Activated naive CD4-positive, alpha-beta T cell treated with anti-CD3 and anti-CD28 coated beads, Interleukin-2, amount 10 ng/mL, durations not matched to agents 7 days and 5 days (primary cell): ENCODE measurements around the gene PHLDA3.
"Not testable (repeated sequence)": the region's sequence is repeated elsewhere in the genome, so short reads cannot be mapped to it uniquely, and the experiment has no call there.

Experiments
- CTCF ChIA-PET: fragments of 350-600 bp; sonication (Branson Sonifier 250); formaldehyde crosslinking; loops from one replicate; lab custom pipeline; 2021; ENCODE audit warnings: antibody characterized with exemption; lab: Charles Lee
- DNase-seq: peaks from one replicate; pipeline ENCODE4 v3.0.0-alpha.2; 2020
- H3K27ac Mint-ChIP-seq: one replicate; pipeline ENCODE4 v1.8.0; 2021; ENCODE audit warnings: mild to moderate bottlenecking, moderate library complexity, mixed read lengths
- H3K27me3 Mint-ChIP-seq: one replicate; pipeline ENCODE4 v1.8.0; 2021; ENCODE audit warnings: mild to moderate bottlenecking, mixed read lengths
- H3K36me3 Mint-ChIP-seq: one replicate; pipeline ENCODE4 v1.8.0; 2021; ENCODE audit warnings: mixed read lengths
- H3K4me1 Mint-ChIP-seq: one replicate; pipeline ENCODE4 v1.8.0; 2021; ENCODE audit warnings: mixed read lengths
- H3K4me3 Mint-ChIP-seq: one replicate; pipeline ENCODE4 v1.8.0; 2021; ENCODE audit warnings: mild to moderate bottlenecking, moderate library complexity, mixed read lengths
- H3K9me3 Mint-ChIP-seq: one replicate; pipeline ENCODE4 v1.8.0; 2021; ENCODE audit warnings: mixed read lengths

Gene PHLDA3

DNA sequence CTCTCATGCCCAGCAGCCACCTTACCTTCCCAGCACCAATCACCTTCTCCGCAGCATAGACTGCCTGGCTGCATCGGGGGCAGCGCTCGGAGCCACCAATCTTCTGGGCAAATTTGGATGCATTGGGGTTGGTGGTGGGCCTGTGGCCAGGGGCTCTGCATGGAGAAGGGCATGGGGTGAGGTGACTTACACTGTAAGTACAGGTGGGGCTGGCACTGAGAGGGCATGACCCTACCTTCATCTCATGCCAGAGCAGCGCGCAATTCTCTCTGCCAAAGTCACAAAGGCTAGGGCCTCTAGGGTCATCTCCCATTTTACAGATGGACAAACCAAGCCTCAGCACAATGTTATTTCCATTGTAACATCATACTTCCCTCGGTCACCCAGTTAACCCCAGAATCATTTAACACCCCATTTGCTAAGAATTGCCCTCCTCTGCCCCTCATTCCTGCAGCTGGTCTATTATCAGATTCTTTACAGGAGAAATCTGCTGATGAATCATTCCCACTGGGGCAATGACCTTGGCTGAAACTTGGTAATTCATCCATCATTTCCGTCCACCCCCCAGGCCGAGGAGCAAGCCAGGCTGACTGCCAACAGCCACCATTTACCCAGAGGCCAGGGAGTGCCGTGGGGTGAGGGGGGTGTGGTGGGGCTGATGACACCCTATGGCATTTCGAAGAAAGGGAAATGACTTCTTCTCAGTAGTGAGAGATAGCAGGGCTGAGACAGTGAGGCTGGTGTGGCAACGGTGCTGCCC lies 20.0 kb upstream of the PHLDA3 start:
- H3K4me1 Mint-ChIP-seq: peaks cover 16% of the 10 kb centered on the region
- CTCF ChIA-PET: interaction anchor here (0.7 to 15.0 kb wide), 4 partner anchors 8 to 54 kb away, joined by 3 to 349 read pairs (median 11); no protein-coding TSS in a partner anchor
- no peak for DNase-seq
- H3K36me3 Mint-ChIP-seq: peaks cover 38% of the 10 kb centered on the region
- H3K27ac Mint-ChIP-seq: no peak overlapping the region
- no peaks in the 10 kb centered on the region for H3K9me3 Mint-ChIP-seq
- no peak overlapping the region for H3K4me3 Mint-ChIP-seq
- no peaks in the 10 kb centered on the region for H3K27me3 Mint-ChIP-seq

DNA sequence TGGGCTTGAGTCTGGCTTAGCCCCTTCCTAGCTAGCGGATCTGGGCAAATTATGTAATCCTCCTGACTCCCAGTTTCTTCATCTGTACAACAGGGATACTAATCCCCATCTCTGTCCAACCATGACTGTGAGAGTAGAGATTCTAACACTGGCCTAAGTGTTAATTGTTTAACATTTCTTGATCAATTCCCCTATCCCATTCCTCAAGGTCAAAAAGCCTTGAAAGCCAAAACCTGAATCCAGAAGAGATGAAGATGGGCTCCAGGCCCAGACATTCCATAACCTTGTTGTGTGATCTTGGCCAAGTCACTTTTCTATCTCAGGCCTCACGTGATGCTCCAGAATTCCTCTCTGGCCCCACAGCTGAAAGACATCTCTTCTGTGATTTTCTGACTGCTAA lies 18.8 kb upstream of the PHLDA3 start:
- Mint-ChIP-seq H3K36me3 (peaks cover 29% of the 10 kb centered on the region), H3K27ac (no peak overlapping the region)

DNA sequence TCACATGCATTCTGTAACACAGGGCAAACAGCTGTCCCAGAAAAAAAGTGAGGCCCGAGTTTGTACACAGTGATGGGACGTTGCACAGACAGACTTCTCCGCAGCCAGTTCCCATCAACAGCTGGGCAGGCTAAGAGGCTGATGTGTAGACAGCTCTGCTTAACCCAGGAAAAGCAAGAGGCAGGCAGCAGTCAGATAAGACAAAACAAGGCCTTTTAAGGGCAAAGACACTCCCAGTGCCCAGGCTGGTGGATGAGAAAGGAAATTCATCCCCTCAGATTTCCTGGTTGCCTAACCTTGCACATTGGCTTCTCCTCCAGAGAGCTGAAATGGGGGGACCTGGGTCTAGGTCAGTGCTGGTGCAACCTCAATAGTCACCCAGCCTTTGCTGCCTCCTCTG lies 17.2 kb upstream of the PHLDA3 start:
- Mint-ChIP-seq H3K4me3 (no peak overlapping the region), H3K27ac (no peak overlapping the region), H3K36me3 (peaks cover 20% of the 10 kb centered on the region), H3K9me3 (no peaks in the 10 kb centered on the region), H3K27me3 (peaks cover 10% of the 10 kb centered on the region), H3K4me1 (peaks cover 27% of the 10 kb centered on the region)
- no peak for DNase-seq
- CTCF ChIA-PET: interaction anchor here (1.1 to 15.0 kb wide), 4 partner anchors 15 to 38 kb away, joined by 3 to 349 read pairs (median 11); no protein-coding TSS in a partner anchor

More for the DNA sequence above, 18.8 kb upstream of the PHLDA3 start:
- Mint-ChIP-seq H3K4me3 (no peak overlapping the region), H3K4me1 (peaks cover 16% of the 10 kb centered on the region), H3K27me3 (no peaks in the 10 kb centered on the region), H3K9me3 (no peaks in the 10 kb centered on the region)
- CTCF ChIA-PET: interaction anchor here (1.6 to 15.0 kb wide), 3 partner anchors 14 to 40 kb away, joined by 6 to 349 read pairs (median 7); no protein-coding TSS in a partner anchor
- no peak for DNase-seq

DNA sequence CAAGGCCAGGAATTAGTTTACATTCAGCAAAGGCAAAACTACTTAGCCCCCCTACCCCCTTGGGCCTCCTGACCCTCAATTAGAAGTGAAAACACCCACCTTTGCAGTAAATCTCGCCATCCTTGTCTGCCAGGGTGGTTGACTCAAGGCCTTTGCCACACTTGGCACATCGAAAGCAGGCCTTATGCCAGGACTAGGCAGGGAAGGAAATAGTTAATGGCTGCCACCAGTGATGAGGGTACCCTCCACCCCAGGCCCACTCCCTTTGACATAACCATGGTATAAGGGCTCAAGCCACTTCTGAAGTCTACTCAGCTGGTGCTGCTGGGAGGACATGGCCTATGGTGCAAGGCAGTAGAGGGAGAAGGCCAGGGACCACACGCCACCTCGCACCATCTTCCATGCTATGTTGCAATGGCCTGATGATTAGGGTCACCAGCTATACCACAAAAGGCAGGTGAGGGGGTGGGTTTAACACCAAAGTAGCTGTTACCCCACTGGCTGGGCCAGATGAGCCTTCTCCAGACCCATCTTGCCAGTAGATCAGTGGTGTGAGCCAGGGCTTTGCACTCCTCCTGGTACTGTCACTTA lies 16.3 kb upstream of the PHLDA3 start:
- CTCF ChIA-PET: interaction anchor here (1.1 to 15.0 kb wide), 4 partner anchors 16 to 37 kb away, joined by 3 to 349 read pairs (median 11); no protein-coding TSS in a partner anchor
- Mint-ChIP-seq H3K27ac (peak overlapping the region; percentile 58), H3K9me3 (no peaks in the 10 kb centered on the region), H3K27me3 (peaks cover 20% of the 10 kb centered on the region), H3K4me1 (peaks cover 33% of the 10 kb centered on the region), H3K36me3 (peaks cover 17% of the 10 kb centered on the region), H3K4me3 (no peak overlapping the region)
- no peak for DNase-seq

DNA sequence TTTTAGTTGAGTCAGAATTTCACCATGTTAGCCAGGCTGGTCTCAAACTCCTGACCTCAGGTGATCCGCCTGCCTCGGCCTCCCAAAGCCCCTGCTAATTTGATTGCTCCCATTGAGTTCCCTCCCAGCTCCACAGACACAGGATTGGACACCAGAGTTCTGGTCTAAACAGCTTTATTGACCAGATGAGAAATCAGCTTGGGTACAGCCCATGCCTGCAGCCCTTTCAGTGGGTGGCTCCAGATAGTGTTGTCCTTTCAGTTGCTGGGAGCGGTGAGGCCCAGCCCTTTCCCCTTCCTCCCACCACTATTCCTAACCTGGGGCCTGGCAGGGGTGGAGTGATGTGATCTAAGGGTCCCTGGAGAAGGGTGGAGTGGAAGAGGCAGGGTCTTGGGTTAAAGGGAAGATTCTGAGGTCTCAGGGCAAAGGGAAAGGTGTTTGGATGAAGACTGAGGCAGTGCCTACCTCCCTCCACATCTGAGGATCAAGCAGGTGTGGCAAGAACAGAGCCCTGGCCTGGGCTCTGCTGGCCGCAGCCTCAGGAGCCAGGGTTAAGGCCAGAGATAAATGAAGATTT lies 14.5 kb upstream of the PHLDA3 start:
- peaks cover 16% of the 10 kb centered on the region for H3K36me3 Mint-ChIP-seq
- H3K27me3 Mint-ChIP-seq: peaks cover 30% of the 10 kb centered on the region
- CTCF ChIA-PET: interaction anchor here (1.7 to 15.0 kb wide), 8 partner anchors 12 to 221 kb away, joined by 4 to 349 read pairs (median 44); partner anchors contain the start of genes CSRP1 and PHLDA3
- no peak for DNase-seq
- H3K4me1 Mint-ChIP-seq: peaks cover 39% of the 10 kb centered on the region
- no peaks in the 10 kb centered on the region for H3K9me3 Mint-ChIP-seq
- no peak overlapping the region for H3K27ac Mint-ChIP-seq
- no peak overlapping the region for H3K4me3 Mint-ChIP-seq

DNA sequence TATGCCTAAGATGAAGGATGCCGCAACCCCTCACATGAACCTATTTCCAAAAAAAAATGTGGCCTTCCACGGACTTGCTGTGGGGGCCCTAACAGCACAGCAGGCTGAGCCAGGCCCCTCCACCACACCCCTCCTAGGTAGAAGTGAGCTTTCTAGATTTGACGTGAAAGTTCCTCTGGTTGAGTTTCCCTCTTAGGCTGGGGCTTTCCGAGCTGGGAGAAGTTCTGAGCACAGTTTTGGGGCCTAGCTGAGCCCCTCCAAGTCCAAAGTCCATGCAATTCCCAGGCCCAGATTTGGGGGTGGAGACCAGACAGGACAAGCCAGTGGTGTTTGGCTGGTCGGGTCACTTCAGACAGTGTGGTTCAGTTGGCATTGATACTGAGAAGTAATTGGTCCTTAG lies 13.8 kb upstream of the PHLDA3 start:
- Mint-ChIP-seq H3K27me3 (peaks cover 32% of the 10 kb centered on the region), H3K27ac (no peak overlapping the region), H3K9me3 (no peaks in the 10 kb centered on the region), H3K36me3 (peaks cover 12% of the 10 kb centered on the region), H3K4me3 (no peak overlapping the region), H3K4me1 (peaks cover 39% of the 10 kb centered on the region)
- CTCF ChIA-PET: interaction anchor here (1.7 to 15.0 kb wide), 12 partner anchors 8 to 221 kb away, joined by 4 to 349 read pairs (median 18); partner anchors contain the start of genes CSRP1 and PHLDA3
- no peak for DNase-seq

DNA sequence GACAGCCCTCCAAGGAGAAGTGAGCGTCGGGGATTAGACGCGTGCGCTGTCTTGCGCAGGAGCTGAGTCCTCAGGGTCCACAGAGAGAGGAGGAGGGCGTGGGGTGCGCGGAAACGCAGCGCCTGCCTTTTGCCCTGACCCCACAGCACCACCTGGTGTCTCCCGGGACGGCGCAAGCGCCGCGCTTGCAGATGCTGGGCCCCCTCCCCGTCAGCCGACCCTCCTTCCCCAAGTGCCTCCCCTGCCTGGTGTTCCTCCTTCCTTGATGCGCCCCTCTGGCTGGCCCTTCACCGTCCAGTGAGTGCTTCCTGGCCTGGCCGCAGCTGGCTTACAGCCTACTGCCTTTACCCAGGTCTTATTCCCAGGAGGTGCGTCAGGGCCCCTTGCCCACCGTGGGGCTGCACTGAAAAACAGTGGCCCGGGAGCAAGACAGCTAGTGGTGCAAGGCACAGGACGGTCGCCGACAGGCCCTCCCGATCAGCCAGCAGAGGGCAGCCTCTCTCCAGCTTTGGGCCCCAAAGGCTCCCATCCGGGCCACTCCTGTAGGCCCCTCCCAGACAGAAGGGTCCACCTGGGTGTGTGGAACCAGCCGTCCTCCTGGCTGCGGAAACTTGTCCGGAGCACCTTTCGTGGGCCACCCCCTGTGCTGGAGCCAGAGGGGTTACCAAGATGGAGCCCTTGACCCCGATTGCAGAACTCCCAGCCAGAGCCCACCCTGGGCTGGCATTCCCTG lies 12.9 kb upstream of the PHLDA3 start:
- peaks cover 11% of the 10 kb centered on the region for H3K36me3 Mint-ChIP-seq
- H3K4me3 Mint-ChIP-seq: peak overlapping the region; percentile 62
- CTCF ChIA-PET: interaction anchor here (0.7 to 15.0 kb wide), 21 partner anchors 9 to 222 kb away, joined by 3 to 349 read pairs (median 7); partner anchors contain the start of genes CSRP1 and PHLDA3
- peaks cover 43% of the 10 kb centered on the region for H3K4me1 Mint-ChIP-seq
- H3K27me3 Mint-ChIP-seq: peaks cover 39% of the 10 kb centered on the region
- DNase-seq: peak; percentile 88
- no peaks in the 10 kb centered on the region for H3K9me3 Mint-ChIP-seq
- no peak overlapping the region for H3K27ac Mint-ChIP-seq

DNA sequence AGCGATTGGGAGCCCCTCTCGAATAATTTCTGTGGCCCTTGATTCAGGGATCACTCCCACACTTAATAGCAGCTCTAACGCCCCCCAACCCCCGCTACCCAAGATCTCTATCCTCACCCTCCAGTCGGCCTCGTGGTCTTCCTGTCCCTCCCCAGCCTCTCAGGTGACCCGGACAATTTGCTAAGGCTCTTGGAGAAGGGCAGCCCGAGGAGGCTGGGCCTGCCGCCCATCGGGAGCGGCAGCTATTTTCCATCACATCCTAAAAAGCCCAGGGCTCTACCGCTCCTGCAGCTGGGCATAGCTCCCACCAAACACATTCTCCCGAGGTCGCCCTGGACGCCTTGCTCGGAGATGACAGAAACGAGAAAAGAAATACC lies 12.0 kb upstream of the PHLDA3 start:
- Mint-ChIP-seq H3K27me3 (peaks cover 48% of the 10 kb centered on the region), H3K4me3 (peak overlapping the region; percentile 62), H3K27ac (no peak overlapping the region), H3K36me3 (peaks cover 9% of the 10 kb centered on the region), H3K4me1 (peaks cover 39% of the 10 kb centered on the region), H3K9me3 (no peaks in the 10 kb centered on the region)
- no peak for DNase-seq
- CTCF ChIA-PET: interaction anchor here (0.7 to 15.0 kb wide), 20 partner anchors 9 to 228 kb away, joined by 3 to 349 read pairs (median 8); partner anchors contain the start of genes CSRP1 and PHLDA3

DNA sequence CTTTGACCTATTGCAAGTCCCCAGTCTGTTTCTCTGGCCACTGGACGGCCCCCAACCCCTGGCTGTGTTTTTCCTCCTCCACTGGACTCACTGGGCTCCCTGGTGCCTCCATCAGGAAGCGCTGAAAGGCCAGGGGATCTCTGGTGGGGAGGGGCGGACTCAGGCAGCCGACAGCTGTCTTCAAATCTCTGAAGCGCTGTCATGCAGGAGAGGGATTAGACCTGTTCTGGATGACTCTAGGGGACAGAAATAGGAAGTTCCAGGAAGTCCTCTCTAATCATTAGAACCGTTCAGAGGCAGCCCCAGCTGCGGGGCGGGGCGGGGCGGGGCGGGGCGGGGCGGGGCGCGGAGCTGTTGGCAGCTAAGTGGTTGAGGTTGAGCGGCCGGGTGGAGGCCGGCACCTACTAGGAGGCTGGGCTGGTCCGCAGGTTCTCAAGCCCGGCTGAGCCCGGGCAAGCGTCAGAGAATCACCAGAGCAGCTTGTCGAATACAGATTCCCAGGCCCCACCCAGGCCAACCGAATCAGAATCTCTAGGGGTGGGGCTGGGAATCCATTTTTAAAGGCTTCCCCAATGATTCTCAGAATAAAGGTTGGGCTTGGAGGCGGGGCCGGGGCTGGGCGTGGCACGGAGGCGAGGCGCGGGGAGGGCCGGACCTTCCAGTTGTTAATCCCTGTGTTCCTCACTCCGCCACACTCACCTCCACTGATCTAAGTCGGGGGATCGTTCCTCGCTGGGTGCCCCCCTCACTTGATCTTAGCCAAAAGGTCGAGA lies 11.4 kb upstream of the PHLDA3 start:
- Mint-ChIP-seq H3K36me3 (peaks cover 7% of the 10 kb centered on the region), H3K27ac (no peak overlapping the region), H3K4me1 (peaks cover 41% of the 10 kb centered on the region), H3K27me3 (peaks cover 54% of the 10 kb centered on the region), H3K9me3 (no peaks in the 10 kb centered on the region), H3K4me3 (peak overlapping the region; percentile 62)
- CTCF ChIA-PET: interaction anchor here (1.1 to 15.0 kb wide), 16 partner anchors 8 to 229 kb away, joined by 3 to 349 read pairs (median 14); partner anchors contain the start of genes CSRP1 and PHLDA3
- DNase-seq: peak; percentile 79

DNA sequence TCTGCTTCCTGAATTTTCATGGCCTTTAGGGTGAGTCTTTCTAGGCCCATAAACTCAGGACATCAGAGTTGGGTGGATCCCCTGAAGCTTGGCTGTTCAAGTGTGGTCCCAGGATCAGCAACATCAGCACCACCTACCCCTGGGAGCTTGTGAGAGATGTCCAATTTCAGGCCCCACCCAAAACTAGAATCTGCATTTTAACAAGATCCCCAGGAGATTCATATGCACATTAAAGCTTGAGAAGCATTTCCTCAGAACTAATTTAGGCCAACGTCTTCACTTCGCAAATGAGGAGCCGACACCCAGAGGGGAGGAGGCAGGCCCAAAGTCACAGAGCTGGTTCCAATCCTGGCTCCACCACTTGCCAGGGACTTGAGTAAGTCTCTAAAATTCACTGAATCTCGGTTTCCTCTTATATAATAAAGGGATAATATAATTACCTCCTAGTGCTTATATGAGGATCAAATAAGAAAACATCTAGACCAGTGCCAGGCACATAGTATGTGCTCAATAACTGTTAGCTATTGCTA lies 10.3 kb upstream of the PHLDA3 start:
- Mint-ChIP-seq H3K27ac (no peak overlapping the region), H3K4me1 (peaks cover 41% of the 10 kb centered on the region), H3K9me3 (no peaks in the 10 kb centered on the region), H3K4me3 (no peak overlapping the region), H3K36me3 (peaks cover 7% of the 10 kb centered on the region), H3K27me3 (peaks cover 57% of the 10 kb centered on the region)
- no peak for DNase-seq
- CTCF ChIA-PET: interaction anchor here (1.1 to 15.0 kb wide), 6 partner anchors 10 to 230 kb away, joined by 4 to 349 read pairs (median 68); partner anchors contain the start of genes CSRP1 and PHLDA3

DNA sequence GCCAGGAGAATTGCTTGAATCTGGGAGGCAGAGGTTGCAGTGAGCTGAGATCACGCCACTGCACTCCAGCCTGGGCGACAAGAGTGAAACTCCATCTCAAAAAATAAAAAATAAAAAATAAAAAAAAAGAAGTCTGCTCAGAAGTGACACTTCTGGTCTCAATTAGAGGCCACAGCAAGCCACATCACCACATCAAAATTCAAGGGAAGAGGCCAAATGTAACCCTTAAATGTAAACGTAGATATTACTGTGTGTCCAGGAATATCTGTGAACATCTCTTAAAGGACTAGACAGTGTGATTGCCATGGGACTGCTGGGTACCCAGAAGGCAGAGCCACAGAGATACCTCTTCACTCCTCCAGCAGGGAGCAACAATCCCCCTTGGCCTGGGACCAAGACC lies 9.7 kb upstream of the PHLDA3 start:
- Mint-ChIP-seq H3K27me3 (peaks cover 61% of the 10 kb centered on the region), H3K4me1 (peaks cover 41% of the 10 kb centered on the region)
- not testable (repeated sequence) for H3K9me3 Mint-ChIP-seq, H3K4me3 Mint-ChIP-seq, H3K27ac Mint-ChIP-seq, H3K36me3 Mint-ChIP-seq, DNase-seq
- CTCF ChIA-PET: interaction anchor here (5.8 to 15.0 kb wide), 3 partner anchors 9 to 36 kb away, joined by 32 to 349 read pairs (median 156); partner anchors contain the start of gene PHLDA3

DNA sequence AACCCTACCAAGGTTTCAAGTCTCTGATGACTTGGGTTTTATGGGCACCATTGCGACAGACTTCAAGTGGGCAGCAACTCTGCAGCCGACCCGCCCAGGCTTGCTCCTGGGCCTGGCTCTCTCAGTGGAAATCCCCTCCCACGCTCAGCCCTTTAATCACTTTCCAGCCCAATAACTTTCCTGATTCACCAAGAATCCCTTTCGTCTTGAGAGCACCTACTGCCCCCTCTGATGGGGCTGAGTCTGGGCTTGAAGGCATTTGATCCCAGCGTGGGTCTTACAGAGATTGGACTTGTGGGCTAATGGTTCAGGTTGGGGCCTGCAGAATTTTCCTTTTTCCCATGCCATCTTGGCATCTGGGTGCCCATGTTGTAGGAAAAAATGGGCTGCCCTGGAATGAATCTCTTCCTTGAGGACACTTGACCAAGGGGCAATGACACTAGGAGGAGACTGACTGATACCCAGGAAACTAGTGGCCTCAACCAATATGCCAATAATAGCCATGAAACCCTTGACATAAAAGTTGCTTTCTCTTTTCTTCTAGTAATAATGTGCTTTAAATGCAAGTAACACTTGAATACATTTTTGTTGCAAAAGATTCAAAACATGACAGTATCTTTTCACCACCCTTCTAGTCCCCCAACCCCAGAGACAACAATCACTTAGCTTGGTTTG lies 7.8 kb upstream of the PHLDA3 start:
- Mint-ChIP-seq H3K36me3 (no peaks in the 10 kb centered on the region), H3K4me3 (no peak overlapping the region), H3K9me3 (no peaks in the 10 kb centered on the region), H3K27ac (no peak overlapping the region), H3K4me1 (peaks cover 34% of the 10 kb centered on the region), H3K27me3 (peaks cover 76% of the 10 kb centered on the region)
- DNase-seq: no peak
- CTCF ChIA-PET: interaction anchor here (0.6 to 15.0 kb wide), 3 partner anchors 30 to 302 kb away, joined by 3 to 349 read pairs (median 156); no protein-coding TSS in a partner anchor
